Activated T-cell treated with anti-CD3 and anti-CD28 coated beads, Interleukin-2, amount 50 U/mL, for 4 hours (primary cell): ENCODE measurements around the gene MYLK. TPM values are rescaled to one million over a fixed set of nuclear protein-coding genes. Genes with fewer than 3 reads are reported as not detected.
A peak's percentile ranks its signal among the peaks of the same experiment; 100 is the strongest.
"Not testable (repeated sequence)": the region's sequence is repeated elsewhere in the genome, so short reads cannot be mapped to it uniquely, and the experiment has no call there.

Source experiments
- ATAC-seq, 2 donors: fragments of 200-7000 bp; cut with Tn5 transposase; one replicate each; pipeline ENCODE4 v1.10.0; 2021
- DNase-seq: peaks from one replicate; pipeline ENCODE4 v3.0.0-alpha.2; 2020
- H3K27me3 Mint-ChIP-seq: one replicate; pipeline ENCODE4 v1.8.0; 2021; ENCODE audit warnings: low read depth, mixed read lengths
- H3K36me3 Mint-ChIP-seq: one replicate; pipeline ENCODE4 v1.8.0; 2022; ENCODE audit warnings: mixed read lengths; ENCODE audit not compliant: insufficient read depth
- H3K4me1 Mint-ChIP-seq: one replicate; pipeline ENCODE4 v1.8.0; 2021; ENCODE audit warnings: low read depth, mixed read lengths
- H3K4me3 Mint-ChIP-seq: one replicate; pipeline ENCODE4 v1.8.0; 2021; ENCODE audit warnings: mild to moderate bottlenecking, moderate library complexity, mixed read lengths
- H3K9me3 Mint-ChIP-seq: one replicate; pipeline ENCODE4 v1.8.0; 2021; ENCODE audit warnings: mixed read lengths
- total RNA-seq, 3 donors: library from RNA; stranded (reverse); gene quantifications; one replicate each; pipeline ENCODE4 v1.2.1, GENCODE V29; 2021

MYLK gene
- total RNA-seq, 3 donors from 2014 or later, result 0.60 to 0.92 (median 0.68) TPM

- H3K27me3 Mint-ChIP-seq, result peaks cover 15% of the 10 kb centered on the region
- H3K4me3 Mint-ChIP-seq, result no peak overlapping the region
- H3K4me1 Mint-ChIP-seq, result no peaks in the 10 kb centered on the region
- no peak for DNase-seq
- H3K9me3 Mint-ChIP-seq, result no peaks in the 10 kb centered on the region
- no peak for ATAC-seq
- no peaks in the 10 kb centered on the region for H3K36me3 Mint-ChIP-seq
These were observed 161.1 kb downstream of the MYLK start for GRCh38 chr3:123723070-123723469.

- no peak for DNase-seq
- Mint-ChIP-seq H3K36me3 (no peaks in the 10 kb centered on the region), H3K9me3 (no peaks in the 10 kb centered on the region), H3K4me1 (no peaks in the 10 kb centered on the region), H3K27me3 (peaks cover 11% of the 10 kb centered on the region), H3K4me3 (no peak overlapping the region)
- no peak for ATAC-seq
These were observed 161.7 kb downstream of the MYLK start for GRCh38 chr3:123722456-123722855.

GRCh38 chr3:123722021-123722420, 162.1 kb downstream of the MYLK start:
- Mint-ChIP-seq H3K9me3 (no peaks in the 10 kb centered on the region), H3K36me3 (no peaks in the 10 kb centered on the region), H3K4me3 (no peak overlapping the region), H3K4me1 (no peaks in the 10 kb centered on the region), H3K27me3 (peaks cover 10% of the 10 kb centered on the region)
- no peak for DNase-seq
- ATAC-seq, result no peak

- not testable (repeated sequence) for H3K36me3 Mint-ChIP-seq, H3K27me3 Mint-ChIP-seq, H3K4me1 Mint-ChIP-seq, DNase-seq, H3K9me3 Mint-ChIP-seq, H3K4me3 Mint-ChIP-seq, ATAC-seq
These were observed 162.9 kb downstream of the MYLK start for GRCh38 chr3:123721095-123721689.

- DNase-seq (no peak), ATAC-seq (no peak)
- no peaks in the 10 kb centered on the region for H3K36me3 Mint-ChIP-seq
- no peaks in the 10 kb centered on the region for H3K4me1 Mint-ChIP-seq
- H3K9me3 Mint-ChIP-seq, result no peaks in the 10 kb centered on the region
- no peak overlapping the region for H3K4me3 Mint-ChIP-seq
- peaks cover 6% of the 10 kb centered on the region for H3K27me3 Mint-ChIP-seq
These were observed 163.5 kb downstream of the MYLK start for GRCh38 chr3:123720638-123721037.

- H3K36me3 Mint-ChIP-seq, result no peaks in the 10 kb centered on the region
- ATAC-seq, result no peak
- H3K9me3 Mint-ChIP-seq, result no peaks in the 10 kb centered on the region
- H3K4me1 Mint-ChIP-seq, result no peaks in the 10 kb centered on the region
- peaks cover 3% of the 10 kb centered on the region for H3K27me3 Mint-ChIP-seq
- DNase-seq, result no peak
- H3K4me3 Mint-ChIP-seq, result no peak overlapping the region
These were observed 164.2 kb downstream of the MYLK start for GRCh38 chr3:123719862-123720453.

GRCh38 chr3:123719061-123719756, 164.9 kb downstream of the MYLK start:
- H3K27me3 Mint-ChIP-seq, H3K4me3 Mint-ChIP-seq, H3K36me3 Mint-ChIP-seq, H3K4me1 Mint-ChIP-seq, H3K9me3 Mint-ChIP-seq: not testable (repeated sequence)
- DNase-seq (peak; percentile 10), ATAC-seq (peak; percentile 32 to 63)

GRCh38 chr3:123718108-123718507, 166.0 kb downstream of the MYLK start:
- no peaks in the 10 kb centered on the region for H3K9me3 Mint-ChIP-seq
- DNase-seq (no peak), ATAC-seq (no peak)
- peaks cover 2% of the 10 kb centered on the region for H3K27me3 Mint-ChIP-seq
- no peaks in the 10 kb centered on the region for H3K36me3 Mint-ChIP-seq
- no peaks in the 10 kb centered on the region for H3K4me1 Mint-ChIP-seq
- H3K4me3 Mint-ChIP-seq, result no peak overlapping the region

GRCh38 chr3:123717451-123717850, 166.7 kb downstream of the MYLK start:
- not testable (repeated sequence) for H3K36me3 Mint-ChIP-seq, DNase-seq, H3K27me3 Mint-ChIP-seq, H3K4me1 Mint-ChIP-seq, H3K4me3 Mint-ChIP-seq, H3K9me3 Mint-ChIP-seq, ATAC-seq

GRCh38 chr3:123716411-123716810, 167.7 kb downstream of the MYLK start:
- DNase-seq (no peak), ATAC-seq (no peak)
- no peaks in the 10 kb centered on the region for H3K27me3 Mint-ChIP-seq
- H3K9me3 Mint-ChIP-seq, result no peaks in the 10 kb centered on the region
- H3K36me3 Mint-ChIP-seq, result no peaks in the 10 kb centered on the region
- no peaks in the 10 kb centered on the region for H3K4me1 Mint-ChIP-seq
- no peak overlapping the region for H3K4me3 Mint-ChIP-seq

GRCh38 chr3:123713211-123713610, 170.9 kb downstream of the MYLK start:
- Mint-ChIP-seq H3K36me3 (no peaks in the 10 kb centered on the region), H3K9me3 (no peaks in the 10 kb centered on the region), H3K4me1 (no peaks in the 10 kb centered on the region), H3K4me3 (no peak overlapping the region), H3K27me3 (no peaks in the 10 kb centered on the region)
- no peak for ATAC-seq
- DNase-seq, result no peak

GRCh38 chr3:123712077-123712860, 171.9 kb downstream of the MYLK start:
- Mint-ChIP-seq H3K4me3 (no peak overlapping the region), H3K4me1 (no peaks in the 10 kb centered on the region), H3K27me3 (no peaks in the 10 kb centered on the region)

GRCh38 chr3:123711356-123711755, 172.8 kb downstream of the MYLK start:
- Mint-ChIP-seq H3K36me3 (no peaks in the 10 kb centered on the region), H3K4me1 (no peaks in the 10 kb centered on the region), H3K4me3 (no peak overlapping the region), H3K9me3 (no peaks in the 10 kb centered on the region), H3K27me3 (no peaks in the 10 kb centered on the region)
- ATAC-seq (no peak), DNase-seq (no peak)

More at GRCh38 chr3:123712077-123712860, 171.9 kb downstream of the MYLK start:
- no peak for ATAC-seq
- no peaks in the 10 kb centered on the region for H3K9me3 Mint-ChIP-seq
- DNase-seq, result no peak
- no peaks in the 10 kb centered on the region for H3K36me3 Mint-ChIP-seq

- ATAC-seq (no peak), DNase-seq (no peak)
- Mint-ChIP-seq H3K36me3 (no peaks in the 10 kb centered on the region), H3K27me3 (no peaks in the 10 kb centered on the region), H3K4me3 (no peak overlapping the region), H3K4me1 (no peaks in the 10 kb centered on the region), H3K9me3 (no peaks in the 10 kb centered on the region)
These were observed 175.6 kb downstream of the MYLK start for GRCh38 chr3:123708531-123708930.
